ENCODE measurements around the gene ELMO1. TPM values are rescaled to one million over a fixed set of nuclear protein-coding genes. Genes with fewer than 3 reads are reported as not detected.

The ELMO1 gene
- total RNA-seq, 1 donor = 215 TPM

GRCh38 chr7:37429435-37429791, 19.3 kb downstream of the ELMO1 start:
- Histone ChIP-seq H3K4me1 (ENCODE audit: insufficient read depth, low read length) (peaks cover 62% of the 10 kb centered on the region), H3K9me3 (ENCODE audit: low read depth, low read length) (no peaks in the 10 kb centered on the region), H3K27me3 (ENCODE audit: insufficient read depth, low read length) (no peaks in the 10 kb centered on the region), H3K4me3 (ENCODE audit: low read length) (no peak overlapping the region)

GRCh38 chr7:37428681-37429434, 19.8 kb downstream of the ELMO1 start:
- peaks cover 66% of the 10 kb centered on the region for H3K4me1 ChIP-seq (ENCODE audit: insufficient read depth, low read length)
- H3K27me3 ChIP-seq (ENCODE audit: insufficient read depth, low read length) = no peaks in the 10 kb centered on the region
- no peaks in the 10 kb centered on the region for H3K9me3 ChIP-seq (ENCODE audit: low read depth, low read length)
- no peak overlapping the region for H3K4me3 ChIP-seq (ENCODE audit: low read length)

- peaks cover 53% of the 10 kb centered on the region for H3K4me1 ChIP-seq (ENCODE audit: insufficient read depth, low read length)
- H3K9me3 ChIP-seq (ENCODE audit: low read depth, low read length) = no peaks in the 10 kb centered on the region
- no peaks in the 10 kb centered on the region for H3K27me3 ChIP-seq (ENCODE audit: insufficient read depth, low read length)
- H3K4me3 ChIP-seq (ENCODE audit: low read length) = no peak overlapping the region
Measured at GRCh38 chr7:37427276-37427940, 21.3 kb downstream of the ELMO1 start.

- Histone ChIP-seq H3K9me3 (ENCODE audit: low read depth, low read length) (no peaks in the 10 kb centered on the region), H3K4me1 (ENCODE audit: insufficient read depth, low read length) (peaks cover 61% of the 10 kb centered on the region), H3K27me3 (ENCODE audit: insufficient read depth, low read length) (no peaks in the 10 kb centered on the region), H3K4me3 (ENCODE audit: low read length) (no peak overlapping the region)
Measured at GRCh38 chr7:37425498-37425897, 23.2 kb downstream of the ELMO1 start.

GRCh38 chr7:37424995-37425394, 23.7 kb downstream of the ELMO1 start:
- H3K4me1 ChIP-seq (ENCODE audit: insufficient read depth, low read length) = peaks cover 59% of the 10 kb centered on the region
- H3K4me3 ChIP-seq (ENCODE audit: low read length) = no peak overlapping the region
- H3K9me3 ChIP-seq (ENCODE audit: low read depth, low read length) = no peaks in the 10 kb centered on the region
- H3K27me3 ChIP-seq (ENCODE audit: insufficient read depth, low read length) = no peaks in the 10 kb centered on the region

- Histone ChIP-seq H3K9me3 (ENCODE audit: low read depth, low read length) (no peaks in the 10 kb centered on the region), H3K27me3 (ENCODE audit: insufficient read depth, low read length) (no peaks in the 10 kb centered on the region), H3K4me3 (ENCODE audit: low read length) (no peak overlapping the region), H3K4me1 (ENCODE audit: insufficient read depth, low read length) (peaks cover 58% of the 10 kb centered on the region)
Measured at GRCh38 chr7:37424521-37424920, 24.1 kb downstream of the ELMO1 start.

GRCh38 chr7:37421861-37422500, 26.7 kb downstream of the ELMO1 start:
- no peak overlapping the region for H3K4me3 ChIP-seq (ENCODE audit: low read length)
- H3K4me1 ChIP-seq (ENCODE audit: insufficient read depth, low read length) = peaks cover 71% of the 10 kb centered on the region
- H3K27me3 ChIP-seq (ENCODE audit: insufficient read depth, low read length) = no peaks in the 10 kb centered on the region
- no peaks in the 10 kb centered on the region for H3K9me3 ChIP-seq (ENCODE audit: low read depth, low read length)

GRCh38 chr7:37420946-37421695, 27.5 kb downstream of the ELMO1 start:
- Histone ChIP-seq H3K4me1 (ENCODE audit: insufficient read depth, low read length) (peaks cover 66% of the 10 kb centered on the region), H3K9me3 (ENCODE audit: low read depth, low read length) (no peaks in the 10 kb centered on the region), H3K27me3 (ENCODE audit: insufficient read depth, low read length) (no peaks in the 10 kb centered on the region), H3K4me3 (ENCODE audit: low read length) (no peak overlapping the region)

GRCh38 chr7:37419496-37419895, 29.2 kb downstream of the ELMO1 start:
- Histone ChIP-seq H3K4me1 (ENCODE audit: insufficient read depth, low read length) (peaks cover 50% of the 10 kb centered on the region), H3K4me3 (ENCODE audit: low read length) (no peak overlapping the region), H3K9me3 (ENCODE audit: low read depth, low read length) (no peaks in the 10 kb centered on the region), H3K27me3 (ENCODE audit: insufficient read depth, low read length) (no peaks in the 10 kb centered on the region)

- H3K4me3 ChIP-seq (ENCODE audit: low read length) = no peak overlapping the region
- no peaks in the 10 kb centered on the region for H3K9me3 ChIP-seq (ENCODE audit: low read depth, low read length)
- H3K4me1 ChIP-seq (ENCODE audit: insufficient read depth, low read length) = peaks cover 42% of the 10 kb centered on the region
- H3K27me3 ChIP-seq (ENCODE audit: insufficient read depth, low read length) = no peaks in the 10 kb centered on the region
Measured at GRCh38 chr7:37418381-37418780, 30.3 kb downstream of the ELMO1 start.

- Histone ChIP-seq H3K9me3 (ENCODE audit: low read depth, low read length) (no peaks in the 10 kb centered on the region), H3K4me1 (ENCODE audit: insufficient read depth, low read length) (peaks cover 40% of the 10 kb centered on the region), H3K4me3 (ENCODE audit: low read length) (no peak overlapping the region), H3K27me3 (ENCODE audit: insufficient read depth, low read length) (no peaks in the 10 kb centered on the region)
Measured at GRCh38 chr7:37417107-37417474, 31.6 kb downstream of the ELMO1 start.

- Histone ChIP-seq H3K4me1 (ENCODE audit: insufficient read depth, low read length) (peaks cover 39% of the 10 kb centered on the region), H3K4me3 (ENCODE audit: low read length) (no peak overlapping the region), H3K27me3 (ENCODE audit: insufficient read depth, low read length) (no peaks in the 10 kb centered on the region), H3K9me3 (ENCODE audit: low read depth, low read length) (no peaks in the 10 kb centered on the region)
Measured at GRCh38 chr7:37416378-37417106, 32.1 kb downstream of the ELMO1 start.

GRCh38 chr7:37415629-37416028, 33.0 kb downstream of the ELMO1 start:
- Histone ChIP-seq H3K9me3 (ENCODE audit: low read depth, low read length) (no peaks in the 10 kb centered on the region), H3K27me3 (ENCODE audit: insufficient read depth, low read length) (no peaks in the 10 kb centered on the region), H3K4me1 (ENCODE audit: insufficient read depth, low read length) (peaks cover 39% of the 10 kb centered on the region), H3K4me3 (ENCODE audit: low read length) (no peak overlapping the region)

GRCh38 chr7:37414352-37414983, 34.2 kb downstream of the ELMO1 start:
- H3K4me1 ChIP-seq (ENCODE audit: insufficient read depth, low read length) = peaks cover 44% of the 10 kb centered on the region
- H3K4me3 ChIP-seq (ENCODE audit: low read length) = no peak overlapping the region
- H3K9me3 ChIP-seq (ENCODE audit: low read depth, low read length) = no peaks in the 10 kb centered on the region
- no peaks in the 10 kb centered on the region for H3K27me3 ChIP-seq (ENCODE audit: insufficient read depth, low read length)
